K562 (cell line): Measurements from ENCODE around the gene BAMBI. TPM values are rescaled to one million over a fixed set of nuclear protein-coding genes. Genes with fewer than 3 reads are reported as not detected.

ENCODE experiments used
- ATAC-seq: fragments of 200-7000 bp; cut with Tn5 transposase; 3 replicates; pipeline ENCODE4 v1.9.1; 2020; ENCODE audit warnings: moderate library complexity
- BruUV-seq: library from RNA; stranded (reverse); fragments of 400-500 nt; replicated peaks from 2 replicates; lab custom pipeline; 2021; lab: Mats Ljungman, UMichigan
- CTCF ChIA-PET: fragments of 300-600 bp; formaldehyde crosslinking; extraction: SDS; loops from one replicate; lab custom pipeline; 2021; ENCODE audit warnings: low intra/inter-chr PET ratio; lab: Yijun Ruan, JAX
- POLR2A ChIA-PET: fragments of 300-600, 350-650 bp; sonication (Branson Sonifier 250); formaldehyde crosslinking; extraction: SDS; loops from one replicate; lab custom pipeline; 2021; ENCODE audit warnings: antibody characterized with exemption, inconsistent platforms; lab: Yijun Ruan, JAX
- DNase-seq, 4 experiments: peaks; one replicate each; pipeline versions ENCODE4 v3.0.0 to v3.0.0-alpha.2; 2011 to 2018; ENCODE audit warnings: low spot score in 3 of 4, mixed read lengths in 3 of 4; ENCODE audit errors: extremely low read depth in 1 of 4
- FAIRE-seq: peaks from 2 replicates; lab custom pipeline; 2011; peaks lifted over from hg19 to GRCh38; lab: Jason Lieb, UNC
- H2AFZ ChIP-seq: 2 replicates; pipeline ENCODE4 v1.6.0; 2011; ENCODE audit warnings: low read depth, low read length, control low read depth, inconsistent platforms
- H3K27ac ChIP-seq: fragments of 200-600 bp; 3 replicates; pipeline ENCODE4 v1.8.0; 2011; ENCODE audit warnings: low read depth, mild to moderate bottlenecking, control low read depth, inconsistent platforms, low read length, moderate library complexity, mixed read lengths; ENCODE audit errors: extremely low read depth
- H3K27me3 ChIP-seq, 2 experiments: fragments of 300-600 bp in 1 of 2; 2 replicates in 1 of 2; 3 replicates in 1 of 2; pipeline versions ENCODE4 v1.6.0 to v1.8.0; 2011; ENCODE audit warnings: inconsistent platforms in 2 of 2, low read length in 2 of 2, mild to moderate bottlenecking in 1 of 2, mixed read lengths in 1 of 2, moderate library complexity in 1 of 2; ENCODE audit not compliant: control insufficient read depth in 2 of 2, insufficient read depth in 2 of 2
- H3K36me3 ChIP-seq: fragments of 300-600 bp; 3 replicates; pipeline ENCODE4 v1.8.0; 2011; ENCODE audit warnings: mild to moderate bottlenecking, low read length, inconsistent platforms; ENCODE audit not compliant: control insufficient read depth, insufficient read depth
- H3K4me1 ChIP-seq, 2 experiments: fragments of 200-600 bp in 1 of 2; replicated peaks in 1 of 2; 2 replicates in 1 of 2; 3 replicates in 1 of 2; pipeline versions ENCODE4 v1.5.1 to v1.8.0; 2011; ENCODE audit warnings: inconsistent platforms in 2 of 2, low read length in 2 of 2, mild to moderate bottlenecking in 1 of 2, mixed read lengths in 1 of 2, moderate library complexity in 1 of 2; ENCODE audit not compliant: control insufficient read depth in 2 of 2, insufficient read depth in 2 of 2
- H3K4me2 ChIP-seq: 2 replicates; pipeline ENCODE4 v1.6.1; 2011; ENCODE audit warnings: low read length, control low read depth, inconsistent platforms, mixed read lengths; ENCODE audit not compliant: insufficient read depth
- H3K4me3 ChIP-seq: fragments of 200-600 bp; sonication (generic), shearing (Covaris generic); 2 replicates; pipeline ENCODE4 v1.5.1; 2016; ENCODE audit warnings: control low read depth, inconsistent platforms
- H3K79me2 ChIP-seq: fragments of 200-600 bp; 3 replicates; pipeline ENCODE4 v1.8.0; 2011; ENCODE audit warnings: low read length, inconsistent platforms; ENCODE audit not compliant: control insufficient read depth, insufficient read depth
- H3K9ac ChIP-seq, 2 experiments: 2 replicates each; pipeline versions ENCODE4 v1.6.0 to v1.6.1; 2011; ENCODE audit warnings: low read depth in 2 of 2, low read length in 2 of 2, control low read depth in 1 of 2, inconsistent platforms in 1 of 2, mild to moderate bottlenecking in 1 of 2, mixed read lengths in 1 of 2; ENCODE audit not compliant: insufficient read depth in 1 of 2
- H3K9me1 ChIP-seq: one replicate; pipeline ENCODE4 v1.6.0; 2011; ENCODE audit warnings: inconsistent platforms, mild to moderate bottlenecking, low read length, moderate library complexity; ENCODE audit not compliant: control insufficient read depth, insufficient read depth
- H3K9me3 ChIP-seq: replicated peaks from 2 replicates; pipeline ENCODE4 v1.5.1; 2011; ENCODE audit warnings: low read depth, low read length, inconsistent platforms; ENCODE audit not compliant: control insufficient read depth, insufficient read depth
- H4K20me1 ChIP-seq: replicated peaks from 2 replicates; pipeline ENCODE4 v1.6.1; 2011; ENCODE audit warnings: low read length, inconsistent platforms, mixed read lengths; ENCODE audit not compliant: control insufficient read depth, insufficient read depth
- SAP30 ChIP-seq: fragments of 200-600 bp; sonication (generic); IDR thresholded peaks from 2 replicates; pipeline ENCODE4 v1.6.1; 2012; ENCODE audit warnings: borderline replicate concordance, low read depth, mild to moderate bottlenecking, moderate library complexity, low read length, control low read depth, inconsistent platforms; ENCODE audit not compliant: insufficient read depth, poor library complexity, severe bottlenecking
- WGBS: fragments of 100-300 bp; shearing (Covaris generic); methylation state at CpG from one replicate; pipeline ENCODE4 v1.1.6; 2016; ENCODE audit warnings: low coverage, mixed read lengths; ENCODE audit not compliant: insufficient coverage; ENCODE audit errors: missing lambda C conversion rate; 5-methylcytosine and 5-hydroxymethylcytosine counted together
- in situ Hi-C: fragments of 300-500 bp; cut with MboI; formaldehyde crosslinking; loops from 4 replicates; pipeline ENCODE4 v1.15.0; 2018; ENCODE audit warnings: inconsistent platforms, mixed read lengths
- intact Hi-C: fragments of 100-400 bp; cut with micrococcal nuclease; formaldehyde crosslinking; loops from 2 replicates; pipeline ENCODE4 v1.14.2; 2022
- polyA plus RNA-seq, 8 experiments: library from polyadenylated mRNA; depleted of rRNA in 4 of 8; stranded (reverse) in 5 of 8; unstranded in 3 of 8; fragments of >200 nt; fragmentation: Nextera tagmentation in 2 of 8; fragmentation: Illumina TruSeq in 1 of 8; extraction: Ambion mirVana in 2 of 8; extraction: Trizol in 1 of 8; gene quantifications; 2 replicates each; pipeline versions ENCODE4 v1.2.1 to v1.2.3, GENCODE V29; 2011 to 2014; ENCODE audit warnings: inconsistent platforms in 1 of 8, missing spikeins in 1 of 8
- total RNA-seq, 7 experiments: library from RNA; depleted of rRNA in 6 of 7; stranded (reverse); fragments of >200 nt in 6 of 7; fragmentation: Illumina TruSeq in 2 of 7; extraction: Trizol in 2 of 7; gene quantifications; 2 replicates each; pipeline versions ENCODE4 v1.2.1 to v1.2.3, GENCODE V29; 2011 to 2021; ENCODE audit warnings: low replicate concordance in 1 of 7
- TF ChIP-seq, protein P1 (sequence below), 2 experiments: IDR thresholded peaks; 2 replicates each; pipeline ENCODE4 v1.6.1; 2012; ENCODE audit warnings: improper control_type of control experiment in 2 of 2, low read depth in 2 of 2, low read length in 2 of 2, borderline replicate concordance in 1 of 2
- TF ChIP-seq, protein P2 (sequence below), 2 experiments: fragments of 450-650 bp; IDR thresholded peaks; 2 replicates each; pipeline ENCODE4 v1.6.1; 2016; ENCODE audit warnings: mild to moderate bottlenecking in 2 of 2, borderline replicate concordance in 1 of 2, low read depth in 1 of 2, moderate library complexity in 1 of 2

The BAMBI gene
- total and polyA plus RNA-seq, 9 of the 15 experiments (the other 6 are each of a cell fraction or from before 2014, with no cell fraction given) = 2.0 to 21.8 (median 13.5) TPM

DNA sequence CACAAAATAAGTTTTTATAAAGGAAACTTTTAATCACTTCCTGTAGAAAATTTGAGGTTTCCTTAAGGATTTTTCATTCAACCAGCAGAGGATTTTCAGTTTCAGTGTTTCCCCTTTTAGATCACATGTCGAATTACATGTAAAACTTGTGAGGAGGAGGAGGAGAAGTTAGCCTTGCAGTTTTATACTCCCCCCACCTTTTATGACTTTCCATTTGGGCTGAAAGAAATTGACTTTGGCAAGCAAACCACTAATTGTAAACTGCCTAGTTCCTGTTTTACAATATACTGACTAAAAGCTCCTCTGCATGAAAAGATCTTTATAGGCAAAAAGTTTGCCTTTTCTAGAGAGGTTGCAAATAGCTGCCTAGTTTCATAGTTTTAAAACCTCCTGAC, 3.0 kb downstream of the BAMBI start (continued):
- TF ChIP-seq, protein P1, sequence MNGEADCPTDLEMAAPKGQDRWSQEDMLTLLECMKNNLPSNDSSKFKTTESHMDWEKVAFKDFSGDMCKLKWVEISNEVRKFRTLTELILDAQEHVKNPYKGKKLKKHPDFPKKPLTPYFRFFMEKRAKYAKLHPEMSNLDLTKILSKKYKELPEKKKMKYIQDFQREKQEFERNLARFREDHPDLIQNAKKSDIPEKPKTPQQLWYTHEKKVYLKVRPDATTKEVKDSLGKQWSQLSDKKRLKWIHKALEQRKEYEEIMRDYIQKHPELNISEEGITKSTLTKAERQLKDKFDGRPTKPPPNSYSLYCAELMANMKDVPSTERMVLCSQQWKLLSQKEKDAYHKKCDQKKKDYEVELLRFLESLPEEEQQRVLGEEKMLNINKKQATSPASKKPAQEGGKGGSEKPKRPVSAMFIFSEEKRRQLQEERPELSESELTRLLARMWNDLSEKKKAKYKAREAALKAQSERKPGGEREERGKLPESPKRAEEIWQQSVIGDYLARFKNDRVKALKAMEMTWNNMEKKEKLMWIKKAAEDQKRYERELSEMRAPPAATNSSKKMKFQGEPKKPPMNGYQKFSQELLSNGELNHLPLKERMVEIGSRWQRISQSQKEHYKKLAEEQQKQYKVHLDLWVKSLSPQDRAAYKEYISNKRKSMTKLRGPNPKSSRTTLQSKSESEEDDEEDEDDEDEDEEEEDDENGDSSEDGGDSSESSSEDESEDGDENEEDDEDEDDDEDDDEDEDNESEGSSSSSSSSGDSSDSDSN (IDR thresholded peaks at IDR 0.05; ENCODE audit: borderline replicate concordance in 1 of 2, low read depth in 2 of 2, low read length in 2 of 2) = no peak
- TF ChIP-seq, all 486 proteins: peak for 5

DNA sequence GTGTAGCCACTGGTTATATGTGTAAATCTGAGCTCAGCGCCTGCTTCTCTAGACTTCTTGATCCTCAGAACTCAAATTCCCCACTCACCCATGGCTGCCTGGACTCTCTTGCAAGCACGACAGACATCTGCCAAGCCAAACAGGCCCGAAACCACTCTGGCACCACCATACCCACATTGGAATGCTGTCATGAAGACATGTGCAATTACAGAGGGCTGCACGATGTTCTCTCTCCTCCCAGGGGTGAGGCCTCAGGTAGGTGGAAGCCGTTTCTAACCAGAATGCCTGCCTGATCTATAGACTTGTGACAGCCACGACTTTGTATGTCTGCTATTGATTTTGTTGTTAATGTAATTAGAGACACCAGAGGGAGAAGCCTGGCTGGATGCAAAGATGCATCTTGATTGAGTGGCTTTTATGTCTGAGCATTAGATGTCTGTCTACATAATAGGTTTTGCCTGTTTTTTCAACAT, 4.0 kb downstream of the BAMBI start:
- POLR2A ChIA-PET = interaction anchor here (0.8 to 1.4 kb wide), 6 partner anchors 9 to 216 kb away, joined by 3 to 5 read pairs (median 3); no protein-coding TSS in a partner anchor
- peak; percentile 26 for TF ChIP-seq SAP30
- TF ChIP-seq, protein P2, sequence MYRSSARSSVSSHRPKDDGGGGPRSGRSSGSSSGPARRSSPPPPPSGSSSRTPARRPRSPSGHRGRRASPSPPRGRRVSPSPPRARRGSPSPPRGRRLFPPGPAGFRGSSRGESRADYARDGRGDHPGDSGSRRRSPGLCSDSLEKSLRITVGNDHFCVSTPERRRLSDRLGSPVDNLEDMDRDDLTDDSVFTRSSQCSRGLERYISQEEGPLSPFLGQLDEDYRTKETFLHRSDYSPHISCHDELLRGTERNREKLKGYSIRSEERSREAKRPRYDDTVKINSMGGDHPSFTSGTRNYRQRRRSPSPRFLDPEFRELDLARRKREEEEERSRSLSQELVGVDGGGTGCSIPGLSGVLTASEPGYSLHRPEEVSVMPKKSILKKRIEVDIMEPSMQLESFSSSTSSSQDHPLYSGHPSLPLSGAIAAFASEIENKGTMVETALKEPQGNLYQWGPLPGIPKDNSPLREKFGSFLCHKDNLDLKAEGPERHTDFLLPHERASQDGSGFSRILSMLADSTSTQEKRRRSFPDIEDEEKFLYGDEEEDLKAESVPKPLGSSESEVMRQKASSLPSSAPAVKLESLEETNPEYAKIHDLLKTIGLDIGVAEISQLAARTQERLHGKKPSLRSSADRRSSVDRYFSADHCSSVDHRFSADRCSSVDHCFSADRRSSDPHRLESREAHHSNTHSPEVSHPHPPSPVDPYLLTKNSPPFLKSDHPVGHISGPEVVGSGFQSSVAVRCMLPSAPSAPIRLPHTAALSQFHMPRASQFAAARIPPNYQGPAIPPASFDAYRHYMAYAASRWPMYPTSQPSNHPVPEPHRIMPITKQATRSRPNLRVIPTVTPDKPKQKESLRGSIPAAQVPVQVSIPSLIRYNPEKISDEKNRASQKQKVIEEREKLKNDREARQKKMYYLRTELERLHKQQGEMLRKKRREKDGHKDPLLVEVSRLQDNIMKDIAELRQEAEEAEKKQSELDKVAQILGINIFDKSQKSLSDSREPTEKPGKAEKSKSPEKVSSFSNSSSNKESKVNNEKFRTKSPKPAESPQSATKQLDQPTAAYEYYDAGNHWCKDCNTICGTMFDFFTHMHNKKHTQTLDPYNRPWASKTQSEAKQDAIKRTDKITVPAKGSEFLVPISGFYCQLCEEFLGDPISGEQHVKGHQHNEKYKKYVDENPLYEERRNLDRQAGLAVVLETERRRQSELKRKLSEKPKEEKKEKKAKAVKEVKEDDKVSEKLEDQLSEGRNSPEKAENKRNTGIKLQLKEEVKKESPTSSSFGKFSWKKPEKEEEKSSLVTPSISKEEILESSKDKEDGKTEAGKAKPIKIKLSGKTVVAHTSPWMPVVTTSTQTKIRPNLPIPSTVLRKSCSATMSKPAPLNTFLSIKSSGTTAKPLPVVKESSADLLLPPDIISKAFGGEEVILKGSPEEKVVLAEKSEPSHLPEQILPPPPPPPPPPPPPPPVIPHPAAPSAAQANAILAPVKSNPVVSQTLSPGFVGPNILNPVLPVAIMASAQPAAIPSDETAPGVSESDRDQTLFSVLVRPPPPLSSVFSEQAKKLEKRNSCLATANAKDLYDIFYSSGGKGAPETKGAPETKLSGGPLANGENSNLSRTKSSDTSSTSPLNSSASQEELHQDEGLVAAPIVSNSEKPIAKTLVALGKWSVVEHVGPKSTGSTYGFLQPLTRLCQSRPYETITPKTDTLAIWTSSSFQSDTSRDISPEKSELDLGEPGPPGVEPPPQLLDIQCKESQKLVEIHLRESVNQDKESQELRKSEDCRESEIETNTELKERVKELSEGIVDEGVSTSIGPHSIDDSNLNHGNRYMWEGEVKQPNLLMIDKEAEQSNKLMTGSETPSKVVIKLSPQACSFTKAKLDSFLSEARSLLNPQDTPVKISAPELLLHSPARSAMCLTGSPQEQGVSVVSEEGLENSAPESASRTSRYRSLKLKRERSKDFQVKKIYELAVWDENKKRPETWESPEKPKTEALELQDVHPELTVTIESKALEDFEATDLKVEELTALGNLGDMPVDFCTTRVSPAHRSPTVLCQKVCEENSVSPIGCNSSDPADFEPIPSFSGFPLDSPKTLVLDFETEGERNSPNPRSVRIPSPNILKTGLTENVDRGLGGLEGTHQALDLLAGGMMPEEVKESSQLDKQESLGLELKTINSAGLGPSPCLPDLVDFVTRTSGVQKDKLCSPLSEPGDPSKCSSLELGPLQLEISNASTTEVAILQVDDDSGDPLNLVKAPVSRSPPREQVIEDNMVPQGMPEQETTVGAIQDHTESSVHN (IDR thresholded peaks at IDR 0.05; ENCODE audit: borderline replicate concordance in 1 of 2, low read depth in 1 of 2) = no peak
- peak overlapping the region in 1 of 2 experiments; percentile 12; a peak in 1 of 4 replicates for H3K9ac ChIP-seq
- H3K4me3 ChIP-seq = peak overlapping the region; percentile 78; the same call in 1 of the 2 replicates
- no peak overlapping the region for H2AFZ ChIP-seq
- peaks cover 61% of the 10 kb centered on the region for H3K79me2 ChIP-seq
- ATAC-seq = no peak
- WGBS = 56% methylated on average over 6 of the region's 6 CpGs
- BruUV-seq = no TSS peak
- peak overlapping the region; percentile 27; the same call in 1 of the 2 replicates for H3K4me2 ChIP-seq
- FAIRE-seq = peak; percentile 52
- in situ Hi-C loops (no loop called here), intact Hi-C loops (no loop called here)
- CTCF ChIA-PET = no interaction called here
- H3K9me1 ChIP-seq = no peaks in the 10 kb centered on the region
- H3K9me3 ChIP-seq = no peaks in the 10 kb centered on the region
- DNase-seq = no peak
- no peak overlapping the region for H3K27ac ChIP-seq
- H3K36me3 ChIP-seq = peaks cover 40% of the 10 kb centered on the region
- H3K27me3 ChIP-seq = no peaks in the 10 kb centered on the region
- H4K20me1 ChIP-seq = peaks cover 39% of the 10 kb centered on the region
- H3K4me1 ChIP-seq = peaks cover 27 to 33% of the 10 kb centered on the region in 2 experiments
